Right renal cortex interstitium (tissue), 3 donors: ENCODE measurements around the gene MCOLN1. TPM values are rescaled to one million over a fixed set of nuclear protein-coding genes. Genes with fewer than 3 reads are reported as not detected.
A peak's percentile ranks its signal among the peaks of the same experiment; 100 is the strongest.

Source experiments
- DNase-seq, 3 donors: peaks; one replicate each; pipeline ENCODE4 v3.0.0-alpha.2; 2013; ENCODE audit warnings: low read depth in 3 of 3, low spot score in 2 of 3
- polyA plus RNA-seq, 3 donors: library from polyadenylated mRNA; unstranded; fragments of 120-200 nt; gene quantifications; one replicate each; pipeline ENCODE4 v1.2.1, GENCODE V29; 2013; ENCODE audit not compliant: insufficient read length in 3 of 3

Gene MCOLN1
- polyA plus RNA-seq, result 10 to 100 TPM; 13.5 to 15.0 (median 13.9) TPM

GRCh38 chr19:7522072-7522922 lies at the start of gene MCOLN1:
MCOLN1 (plus strand) TSS chr19:7522624; CDS start chr19:7522751, 127 bp downstream.
- DNase-seq, result peak; percentile 91 to 97 (median 93)

GRCh38 chr19:7475665-7476064 lies 46.8 kb upstream of the MCOLN1 start:
- DNase-seq, result no peak

- no peak for DNase-seq
Measured at GRCh38 chr19:7476241-7476640, 46.2 kb upstream of the MCOLN1 start.

- no peak for DNase-seq
Measured at GRCh38 chr19:7476777-7477494, 45.5 kb upstream of the MCOLN1 start.

- no peak for DNase-seq
Measured at GRCh38 chr19:7477758-7478157, 44.7 kb upstream of the MCOLN1 start.

GRCh38 chr19:7478173-7478842 lies 44.1 kb upstream of the MCOLN1 start:
- DNase-seq, result no peak

GRCh38 chr19:7478843-7479227 lies 43.6 kb upstream of the MCOLN1 start:
- DNase-seq, result no peak

- DNase-seq, result no peak
Measured at GRCh38 chr19:7480222-7480969, 42.0 kb upstream of the MCOLN1 start.

GRCh38 chr19:7480970-7481255 lies 41.5 kb upstream of the MCOLN1 start:
- no peak for DNase-seq

- DNase-seq, result no peak
Measured at GRCh38 chr19:7482584-7483439, 39.6 kb upstream of the MCOLN1 start.

- DNase-seq, result no peak
Measured at GRCh38 chr19:7483720-7484201, 38.7 kb upstream of the MCOLN1 start.

GRCh38 chr19:7486923-7487322 lies 35.5 kb upstream of the MCOLN1 start:
- DNase-seq, result no peak

- peak; percentile 85 to 87 (median 87) for DNase-seq
Measured at GRCh38 chr19:7488736-7489353, 33.6 kb upstream of the MCOLN1 start, which contains the start of gene PEX11G. PEX11G (minus strand) TSS chr19:7489035; CDS start chr19:7489010, 25 bp downstream.

- DNase-seq, result no peak
Measured at GRCh38 chr19:7489609-7490044, 32.8 kb upstream of the MCOLN1 start.

- DNase-seq, result no peak
Measured at GRCh38 chr19:7492142-7492541, 30.3 kb upstream of the MCOLN1 start.

- no peak for DNase-seq
Measured at GRCh38 chr19:7492558-7492957, 29.9 kb upstream of the MCOLN1 start.

GRCh38 chr19:7494416-7495098 lies 27.9 kb upstream of the MCOLN1 start:
- peak in 1 of 3 donors; percentile 66 for DNase-seq

- no peak for DNase-seq
Measured at GRCh38 chr19:7497292-7497691, 25.1 kb upstream of the MCOLN1 start.
